Measurements from ENCODE around the gene SLC8A2. TPM values are rescaled to one million over a fixed set of nuclear protein-coding genes. Genes with fewer than 3 reads are reported as not detected.

Gene SLC8A2
- total RNA-seq, 1 donor from 2014 or later: 14.5 TPM

- Histone ChIP-seq H3K79me2 (ENCODE audit: low read depth) (no peaks in the 10 kb centered on the region), H3K4me1 (peaks cover 33% of the 10 kb centered on the region), H2AFZ (replicated peaks) (no peak overlapping the region), H3K27ac (no peak overlapping the region), H3K4me3 (peak overlapping the region; percentile 57), H3K9me3 (ENCODE audit: low read depth) (no peaks in the 10 kb centered on the region), H3K9ac (no peak overlapping the region), H4K20me1 (ENCODE audit: low read depth) (peaks cover 29% of the 10 kb centered on the region), H3F3A (ENCODE audit: low read depth) (peaks cover 22% of the 10 kb centered on the region), H3K27me3 (peaks cover 49% of the 10 kb centered on the region), H3K36me3 (no peaks in the 10 kb centered on the region), H3K4me2 (peak overlapping the region; percentile 96)
- peaks cover 35% of the 10 kb centered on the region for H3K4me1 Mint-ChIP-seq
- peak overlapping the region; percentile 91 for H3K4me3 Mint-ChIP-seq
- TF ChIP-seq EZH2 (IDR thresholded peaks at IDR 0.05): no peak
- no peak for TF ChIP-seq CTCF (IDR thresholded peaks at IDR 0.05)
- no peak overlapping the region for H3K27ac Mint-ChIP-seq
- DNase-seq (ENCODE audit: low spot score): peak; percentile 35
- H3K9me3 Mint-ChIP-seq: no peaks in the 10 kb centered on the region
- peaks cover 15% of the 10 kb centered on the region for H3K36me3 Mint-ChIP-seq
- H3K27me3 Mint-ChIP-seq (ENCODE audit: insufficient read depth, low read depth): peaks cover 25% of the 10 kb centered on the region
Measured at GRCh38 chr19:47417107-47417745, 54.5 kb downstream of the SLC8A2 start.

- Mint-ChIP-seq H3K36me3 (peaks cover 15% of the 10 kb centered on the region), H3K27me3 (ENCODE audit: insufficient read depth, low read depth) (peaks cover 25% of the 10 kb centered on the region), H3K27ac (no peak overlapping the region), H3K4me3 (peak overlapping the region; percentile 36), H3K4me1 (peaks cover 32% of the 10 kb centered on the region), H3K9me3 (no peaks in the 10 kb centered on the region)
- Histone ChIP-seq H3K27ac (no peak overlapping the region), H3F3A (ENCODE audit: low read depth) (peaks cover 22% of the 10 kb centered on the region), H3K9ac (no peak overlapping the region), H2AFZ (replicated peaks) (no peak overlapping the region), H3K36me3 (no peaks in the 10 kb centered on the region), H3K4me3 (no peak overlapping the region), H4K20me1 (ENCODE audit: low read depth) (peaks cover 29% of the 10 kb centered on the region), H3K4me2 (no peak overlapping the region), H3K27me3 (peaks cover 43% of the 10 kb centered on the region), H3K9me3 (ENCODE audit: low read depth) (no peaks in the 10 kb centered on the region), H3K79me2 (ENCODE audit: low read depth) (no peaks in the 10 kb centered on the region), H3K4me1 (peaks cover 29% of the 10 kb centered on the region)
- no peak for TF ChIP-seq EZH2 (IDR thresholded peaks at IDR 0.05)
- no peak for TF ChIP-seq EZH2phosphoT487 (IDR thresholded peaks at IDR 0.05)
- no peak for TF ChIP-seq CTCF (IDR thresholded peaks at IDR 0.05)
- no peak for DNase-seq (ENCODE audit: low spot score)
Measured at GRCh38 chr19:47416643-47416985, 55.1 kb downstream of the SLC8A2 start.

DNA sequence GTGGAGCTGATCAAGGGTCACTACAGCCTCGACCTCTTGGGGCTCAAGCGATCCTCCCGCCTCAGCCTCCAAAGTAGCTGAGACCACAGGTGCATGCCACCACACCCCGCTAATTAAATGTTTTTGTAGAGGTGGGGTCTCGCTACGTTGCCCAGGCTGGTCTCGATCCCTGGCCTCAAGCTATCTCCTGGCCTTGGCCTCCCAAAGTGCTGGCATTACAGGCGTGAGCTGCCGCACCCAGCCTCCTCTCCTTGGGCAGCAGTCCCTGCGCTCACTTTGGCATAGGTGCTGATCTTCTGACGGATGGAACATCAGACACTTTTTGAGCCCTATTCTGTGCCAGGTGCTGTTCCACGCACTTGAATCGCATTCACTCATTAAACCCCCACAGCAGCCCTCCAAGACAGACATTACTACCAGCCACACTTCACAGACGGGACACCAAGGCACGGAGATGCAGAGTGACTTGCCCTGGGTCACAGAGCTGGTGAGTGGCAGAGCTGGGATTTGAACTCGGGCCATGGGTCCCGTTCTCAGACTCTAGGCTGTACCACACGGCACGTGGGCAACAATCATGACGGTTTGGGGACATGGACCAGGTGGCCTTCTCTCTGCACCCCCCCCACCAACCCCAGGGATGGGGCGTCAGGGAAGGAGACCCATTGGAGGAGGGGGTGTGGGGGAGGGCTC is 55.6 kb downstream of the SLC8A2 start:
- Histone ChIP-seq H3K4me2 (no peak overlapping the region), H3K9me3 (ENCODE audit: low read depth) (no peaks in the 10 kb centered on the region), H3K27me3 (peaks cover 38% of the 10 kb centered on the region), H3K36me3 (no peaks in the 10 kb centered on the region), H3K4me3 (no peak overlapping the region), H3F3A (ENCODE audit: low read depth) (peaks cover 20% of the 10 kb centered on the region), H2AFZ (replicated peaks) (no peak overlapping the region), H3K79me2 (ENCODE audit: low read depth) (no peaks in the 10 kb centered on the region), H3K4me1 (peaks cover 24% of the 10 kb centered on the region), H3K27ac (no peak overlapping the region), H3K9ac (no peak overlapping the region), H4K20me1 (ENCODE audit: low read depth) (peaks cover 29% of the 10 kb centered on the region)
- H3K27me3 Mint-ChIP-seq (ENCODE audit: insufficient read depth, low read depth): peaks cover 25% of the 10 kb centered on the region
- TF ChIP-seq CTCF (IDR thresholded peaks at IDR 0.05) (no peak), EZH2 (IDR thresholded peaks at IDR 0.05) (no peak), EZH2phosphoT487 (IDR thresholded peaks at IDR 0.05) (no peak)
- H3K9me3 Mint-ChIP-seq: no peaks in the 10 kb centered on the region
- peak overlapping the region; percentile 48 for H3K4me3 Mint-ChIP-seq
- H3K27ac Mint-ChIP-seq: no peak overlapping the region
- peaks cover 15% of the 10 kb centered on the region for H3K36me3 Mint-ChIP-seq
- DNase-seq (ENCODE audit: low spot score): no peak
- H3K4me1 Mint-ChIP-seq: peaks cover 28% of the 10 kb centered on the region
